Measurements from ENCODE around the gene SESN3. TPM values are rescaled to one million over a fixed set of nuclear protein-coding genes. Genes with fewer than 3 reads are reported as not detected.
"Not testable (repeated sequence)": the region's sequence is repeated elsewhere in the genome, so short reads cannot be mapped to it uniquely, and the experiment has no call there.

Gene SESN3
- total and polyA plus RNA-seq, 11 donors, result 1.0 to 26.5 (median 5.6) TPM

- no peak for DNase-seq
- no peaks in the 10 kb centered on the region for H3K9me3 ChIP-seq
- no peaks in the 10 kb centered on the region for H3K27me3 ChIP-seq
- no peak for ATAC-seq
- intact Hi-C loops (cut with DNase I), result no loop called here
- TF ChIP-seq CTCF (IDR thresholded peaks at IDR 0.05) (no peak), POLR2A (IDR thresholded peaks at IDR 0.05) (no peak)
- H3K4me3 ChIP-seq, result no peak overlapping the region
- H3K27ac ChIP-seq, result no peak overlapping the region
- 77 to 84% (median 80%) methylated on average over 4 of the region's 4 CpGs for WGBS, 4 donors
- H3K36me3 ChIP-seq, result no peaks in the 10 kb centered on the region
- H3K4me1 ChIP-seq, result peaks cover 0 to 8% (median 0%) of the 10 kb centered on the region in 12 donors
Measured at GRCh38 chr11:95276139-95276538, 45.1 kb upstream of the SESN3 start.

GRCh38 chr11:95273618-95274017, 42.6 kb upstream of the SESN3 start:
- H3K4me3 ChIP-seq; H3K27ac ChIP-seq; H3K27me3 ChIP-seq; H3K4me1 ChIP-seq; intact Hi-C loops (cut with DNase I); H3K36me3 ChIP-seq; DNase-seq; H3K9me3 ChIP-seq; ATAC-seq: not testable (repeated sequence)
- WGBS, 4 donors, result 77 to 94% (median 89%) methylated on average over 5 of the region's 5 CpGs

- Histone ChIP-seq H3K27ac (no peak overlapping the region), H3K9me3 (no peaks in the 10 kb centered on the region), H3K4me3 (no peak overlapping the region), H3K27me3 (no peaks in the 10 kb centered on the region), H3K36me3 (no peaks in the 10 kb centered on the region), H3K4me1 (peaks cover 0 to 11% (median 0%) of the 10 kb centered on the region in 12 donors)
- intact Hi-C loops (cut with DNase I), result no loop called here
- WGBS, 4 donors, result 90 to 93% (median 92%) methylated on average over 5 of the region's 5 CpGs
- DNase-seq (no peak), ATAC-seq (no peak)
- no peak for TF ChIP-seq CTCF (IDR thresholded peaks at IDR 0.05)
- TF ChIP-seq POLR2A (IDR thresholded peaks at IDR 0.05), result no peak
Measured at GRCh38 chr11:95269036-95269819, 38.2 kb upstream of the SESN3 start.

GRCh38 chr11:95268391-95268790, 37.4 kb upstream of the SESN3 start:
- intact Hi-C loops (cut with DNase I), result no loop called here
- H3K36me3 ChIP-seq, result no peaks in the 10 kb centered on the region
- peaks cover 0 to 16% (median 0%) of the 10 kb centered on the region in 12 donors for H3K4me1 ChIP-seq
- H3K27ac ChIP-seq, result no peak overlapping the region
- no peak overlapping the region for H3K4me3 ChIP-seq
- no peak for DNase-seq
- ATAC-seq, result no peak
- H3K9me3 ChIP-seq, result no peaks in the 10 kb centered on the region
- H3K27me3 ChIP-seq, result no peaks in the 10 kb centered on the region
- TF ChIP-seq POLR2A (IDR thresholded peaks at IDR 0.05), result no peak
- TF ChIP-seq CTCF (IDR thresholded peaks at IDR 0.05), result no peak
- 92 to 95% (median 93%) methylated on average over 1 of the region's 1 CpG for WGBS, 4 donors
